Psoas muscle (tissue), 8 donors: ENCODE measurements around the gene TTYH1. TPM values are rescaled to one million over a fixed set of nuclear protein-coding genes. Genes with fewer than 3 reads are reported as not detected.

Experiments used
- ATAC-seq, 4 donors: fragments of 200-7000 bp; cut with Tn5 transposase; one replicate each; pipeline ENCODE4 v1.9.1; 2020; ENCODE audit warnings: moderate library complexity in 3 of 4, mild to moderate bottlenecking in 2 of 4
- DNase-seq, 2 donors: peaks; one replicate each; pipeline ENCODE4 v3.0.0-alpha.2; 2020
- H3K27ac ChIP-seq: fragments of 200-600 bp; one replicate; pipeline ENCODE4 v1.8.0; 2022
- H3K27me3 ChIP-seq, 3 donors: fragments of 200-600 bp in 1 of 3; one replicate each; pipeline versions ENCODE4 v1.6.1 to v1.8.0; 2013 to 2022; ENCODE audit warnings: low read length in 2 of 3, mild to moderate bottlenecking in 2 of 3, moderate library complexity in 1 of 3; ENCODE audit not compliant: insufficient read depth in 3 of 3
- H3K36me3 ChIP-seq, 2 donors: fragments of 200-600 bp in 1 of 2; one replicate each; pipeline versions ENCODE4 v1.6.1 to v1.8.0; 2013 to 2022; ENCODE audit warnings: low read depth in 1 of 2, mild to moderate bottlenecking in 1 of 2, moderate library complexity in 1 of 2; ENCODE audit not compliant: insufficient read depth in 1 of 2
- H3K4me1 ChIP-seq: fragments of 200-600 bp; one replicate; pipeline ENCODE4 v1.8.0; 2022
- H3K4me3 ChIP-seq: fragments of 200-600 bp; one replicate; pipeline ENCODE4 v1.8.0; 2022; ENCODE audit warnings: mild to moderate bottlenecking
- H3K9me3 ChIP-seq: fragments of 200-600 bp; one replicate; pipeline ENCODE4 v1.8.0; 2022
- CTCF ChIP-seq: fragments of 200-600 bp; IDR thresholded peaks from one replicate; pipeline ENCODE4 v1.8.0; 2022; ENCODE audit warnings: antibody characterized with exemption
- WGBS, 3 donors: extraction: QIAGEN DNeasy Blood & Tissue Kit; methylation state at CpG; one replicate each; pipeline versions ENCODE4 v1.1.6 to v1.1.7; 2013; 5-methylcytosine and 5-hydroxymethylcytosine counted together
- intact Hi-C, 2 donors: fragments of 100-400 bp; cut with DNase I; formaldehyde crosslinking; loops; one replicate each; pipeline versions ENCODE4 v1.11.0 to v1.14.2; 2022
- polyA plus RNA-seq, 3 donors: library from polyadenylated mRNA; stranded (reverse); fragments of 200-250 nt; gene quantifications; one replicate each; pipeline ENCODE4 v1.2.3, GENCODE V29; 2013
- total RNA-seq, 4 donors: library from RNA; stranded (reverse); fragmentation: NEBNext Ultra II Directional in 2 of 4; extraction: Animal tissue kit (Norgen Biotek cat#: 25700) in 2 of 4; gene quantifications; one replicate each; pipeline versions ENCODE4 v1.2.1 to v1.2.4, GENCODE V29; 2021 to 2023
- donor health status: healthy with polysubstance abuse.
- donor health status: DM: no; HTN: no; CAD: no; lungs with moderate emphysema.
- donor health status: Bipolar disorder and iron deficiency.
- donor health status: healthy.
- donor health status: DM: yes; HTN: yes; CAD: no.
- donor health status: DM: no; HTN: no; CAD: no.
- donor health status: DM: no; HTN: no; CAD: no.
- donor health status: DM: yes; HTN: yes; CAD: no.

TTYH1 gene
- total and polyA plus RNA-seq, 7 donors = 0.34 to 1.9 (median 0.52) TPM; not detected in 1

- ATAC-seq (no peak), DNase-seq (peak in 1 of 2 donors; percentile 23)
- Histone ChIP-seq H3K4me1 (peaks cover 9% of the 10 kb centered on the region), H3K27me3 (no peaks in the 10 kb centered on the region), H3K27ac (no peak overlapping the region), H3K36me3 (peaks cover 7 to 78% of the 10 kb centered on the region in 2 donors), H3K9me3 (no peaks in the 10 kb centered on the region), H3K4me3 (no peak overlapping the region)
- intact Hi-C loops = loop anchor here in 1 of 2 donors (10.0 kb wide), 1 partner anchor 475 kb away; no protein-coding TSS in a partner anchor
- TF ChIP-seq CTCF = no peak
- WGBS, 3 donors = 66 to 75% (median 67%) methylated on average over 16 of the region's 16 CpGs
Observed at GRCh38 chr19:54459282-54460229, 44.3 kb downstream of the TTYH1 start.

DNA sequence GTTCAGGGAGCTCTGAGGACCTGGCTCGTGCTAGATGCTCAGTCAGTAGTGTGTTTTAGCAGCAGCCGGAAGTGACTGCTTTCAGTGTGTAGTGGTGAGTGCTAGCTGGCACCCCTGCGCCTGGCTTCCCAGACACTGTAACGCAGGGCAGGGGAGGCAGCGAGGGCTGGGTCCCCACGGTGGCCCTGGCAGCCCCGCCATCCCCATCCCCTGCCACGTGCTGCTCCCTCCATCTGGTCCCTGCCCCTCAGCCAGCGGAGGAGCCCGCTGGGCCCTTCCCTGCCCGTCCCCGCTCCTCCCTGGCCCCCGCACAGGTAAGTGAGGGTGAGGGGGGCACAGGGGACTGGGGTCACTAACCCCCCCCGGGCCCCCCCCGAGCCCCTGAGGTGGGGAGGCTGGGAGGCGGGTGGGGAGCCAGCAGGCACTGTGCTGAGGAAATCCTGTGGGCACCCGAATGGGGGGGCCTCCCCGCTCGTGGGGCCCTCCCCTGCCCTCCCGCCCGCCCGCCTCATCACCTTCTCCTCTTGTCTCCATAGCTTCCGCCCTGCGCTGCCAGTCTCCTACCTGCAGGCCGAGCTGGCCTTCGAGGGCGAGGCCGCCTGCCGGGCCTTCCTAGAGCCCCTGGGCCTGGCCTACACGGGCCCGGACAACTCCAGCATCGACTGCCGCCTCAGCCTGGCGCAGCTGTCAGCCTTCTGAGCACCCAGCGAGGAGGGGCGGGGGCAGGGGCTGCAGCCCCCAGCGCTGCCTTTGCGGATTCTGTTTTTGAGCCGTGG lies 45.2 kb downstream of the TTYH1 start:
- no peak for TF ChIP-seq CTCF
- H3K36me3 ChIP-seq = peaks cover 7 to 69% of the 10 kb centered on the region in 2 donors
- intact Hi-C loops = loop anchor here in 1 of 2 donors (10.0 kb wide), 1 partner anchor 476 kb away; no protein-coding TSS in a partner anchor

GRCh38 chr19:54461210-54461609 lies 45.9 kb downstream of the TTYH1 start:
- H3K9me3 ChIP-seq = no peaks in the 10 kb centered on the region
- no peak for TF ChIP-seq CTCF
- H3K27ac ChIP-seq = no peak overlapping the region
- peaks cover 0 to 2% (median 0%) of the 10 kb centered on the region in 3 donors for H3K27me3 ChIP-seq
- ATAC-seq = no peak
- WGBS, 3 donors = 70 to 76% (median 76%) methylated on average over 24 to 27 of the region's 27 CpGs
- peaks cover 9% of the 10 kb centered on the region for H3K4me1 ChIP-seq
- H3K36me3 ChIP-seq = peaks cover 7 to 61% of the 10 kb centered on the region in 2 donors
- intact Hi-C loops = loop anchor here in 1 of 2 donors (10.0 kb wide), 1 partner anchor 476 kb away; no protein-coding TSS in a partner anchor
- H3K4me3 ChIP-seq = no peak overlapping the region
- peak; percentile 21 to 57 for DNase-seq

More for the DNA sequence above, 45.2 kb downstream of the TTYH1 start:
- peak; percentile 14 to 51 for DNase-seq
- Histone ChIP-seq H3K27me3 (peaks cover 0 to 2% (median 0%) of the 10 kb centered on the region in 3 donors), H3K4me3 (no peak overlapping the region), H3K27ac (no peak overlapping the region), H3K9me3 (no peaks in the 10 kb centered on the region), H3K4me1 (peaks cover 9% of the 10 kb centered on the region)
- WGBS, 3 donors = 80 to 87% (median 82%) methylated on average over 26 to 39 of the region's 39 CpGs
- no peak for ATAC-seq

- Histone ChIP-seq H3K4me1 (peaks cover 9% of the 10 kb centered on the region), H3K36me3 (peaks cover 7 to 57% of the 10 kb centered on the region in 2 donors), H3K27ac (no peak overlapping the region), H3K9me3 (no peaks in the 10 kb centered on the region), H3K27me3 (peaks cover 0 to 2% (median 0%) of the 10 kb centered on the region in 3 donors), H3K4me3 (no peak overlapping the region)
- intact Hi-C loops = loop anchor here in 1 of 2 donors (10.0 kb wide), 1 partner anchor 477 kb away; no protein-coding TSS in a partner anchor
- no peak for TF ChIP-seq CTCF
- ATAC-seq (no peak), DNase-seq (no peak)
- 49 to 76% (median 61%) methylated on average over 3 of the region's 3 CpGs for WGBS, 3 donors
Observed at GRCh38 chr19:54461613-54462012, 46.3 kb downstream of the TTYH1 start.
